SU-DHL-6 (cell line): Measurements from ENCODE around the gene DEF6.

Experiments
- H2AFZ ChIP-seq: fragments of 200-600 bp; sonication (generic); 2 replicates; pipeline ENCODE4 v1.6.1; 2014; ENCODE audit warnings: low read depth, mild to moderate bottlenecking, moderate library complexity, mixed read lengths, antibody characterized with exemption, low read length; ENCODE audit not compliant: severe bottlenecking
- H3F3A ChIP-seq: fragments of 200-600 bp; shearing (Covaris generic); 2 replicates; pipeline ENCODE4 v1.6.0; 2016; ENCODE audit warnings: antibody characterized with exemption, mild to moderate bottlenecking; ENCODE audit not compliant: insufficient read depth
- H3K27ac ChIP-seq: fragments of 200-600 bp; sonication (generic); 2 replicates; pipeline ENCODE4 v1.5.1; 2016; ENCODE audit warnings: low read depth, mild to moderate bottlenecking, low read length, moderate library complexity, mixed read lengths
- H3K27me3 ChIP-seq: fragments of 200-600 bp; sonication (generic), shearing (Covaris generic); 2 replicates; pipeline ENCODE4 v1.6.0; 2014; ENCODE audit warnings: mild to moderate bottlenecking, low read length
- H3K36me3 ChIP-seq: fragments of 200-600 bp; sonication (generic); 2 replicates; pipeline ENCODE4 v1.6.1; 2014; ENCODE audit warnings: mild to moderate bottlenecking, low read length, mixed read lengths
- H3K4me2 ChIP-seq: fragments of 300-600, 200-600 bp; shearing (Covaris generic), sonication (generic); 2 replicates; pipeline ENCODE4 v1.6.0; 2014; ENCODE audit warnings: low read length, low read depth, mild to moderate bottlenecking; ENCODE audit not compliant: poor library complexity, severe bottlenecking
- H3K4me3 ChIP-seq: fragments of 200-600 bp; sonication (generic); 2 replicates; pipeline ENCODE4 v1.5.1; 2014; ENCODE audit warnings: antibody characterized with exemption, low read length, mild to moderate bottlenecking, mixed read lengths; ENCODE audit not compliant: insufficient read depth, poor library complexity, severe bottlenecking
- H3K79me2 ChIP-seq: fragments of 200-600 bp; sonication (generic); 2 replicates; pipeline ENCODE4 v1.6.1; 2014; ENCODE audit warnings: mild to moderate bottlenecking, low read length, moderate library complexity; ENCODE audit not compliant: insufficient read depth
- H3K9ac ChIP-seq: fragments of 200-600 bp; sonication (generic); 2 replicates; pipeline ENCODE4 v1.7.0; 2014; ENCODE audit warnings: mild to moderate bottlenecking, low read length
- H3K9me2 ChIP-seq: fragments of 200-600 bp; sonication (generic); replicated peaks from 2 replicates; pipeline ENCODE4 v1.6.1; 2014; ENCODE audit warnings: low read length; ENCODE audit not compliant: insufficient read depth
- H3K9me3 ChIP-seq: fragments of 200-600 bp; sonication (generic); 2 replicates; pipeline ENCODE4 v1.6.1; 2014; ENCODE audit warnings: low read length, mixed read lengths; ENCODE audit not compliant: insufficient read depth
- H4K20me1 ChIP-seq: fragments of 200-600 bp; sonication (generic); 2 replicates; pipeline ENCODE4 v1.6.1; 2014; ENCODE audit warnings: low read depth, mild to moderate bottlenecking, antibody characterized with exemption, low read length, moderate library complexity, mixed read lengths
- CTCF ChIP-seq: fragments of 200-600 bp; sonication (generic); IDR thresholded peaks from one replicate; pipeline ENCODE4 v1.5.1; 2017; ENCODE audit warnings: antibody characterized with exemption, mild to moderate bottlenecking, low read length, moderate library complexity; ENCODE audit not compliant: insufficient read depth, poor library complexity, severe bottlenecking
- EZH2phosphoT487 ChIP-seq: fragments of 200-600 bp; sonication (generic), shearing (Covaris generic); conservative IDR thresholded peaks from 2 replicates; pipeline ENCODE4 v1.6.1; 2018; ENCODE audit warnings: mild to moderate bottlenecking, antibody characterized with exemption, low read length, moderate library complexity, mixed read lengths

DEF6 gene

GRCh38 chr6:35258858-35259193, 38.8 kb upstream of the DEF6 start:
- Histone ChIP-seq H3K27ac (0 out of 2 replicates have a peak overlapping the region, but pooled peaks have one; percentile 72), H3F3A (peaks cover 18% of the 10 kb centered on the region), H3K27me3 (no peaks in the 10 kb centered on the region), H3K4me2 (peak overlapping the region; percentile 77), H3K36me3 (no peaks in the 10 kb centered on the region), H2AFZ (peak overlapping the region; percentile 88), H4K20me1 (no peaks in the 10 kb centered on the region), H3K9me2 (no peaks in the 10 kb centered on the region), H3K79me2 (peaks cover 29% of the 10 kb centered on the region; the same call in 1 of the 2 replicates), H3K9ac (peak overlapping the region; percentile 86), H3K9me3 (no peaks in the 10 kb centered on the region), H3K4me3 (peak overlapping the region; percentile 72)
- TF ChIP-seq EZH2phosphoT487, result no peak
- peak; percentile 10 for TF ChIP-seq CTCF

- Histone ChIP-seq H2AFZ (peak within 1 kb of the TSS; percentile 88), H3K79me2 (peaks cover 34% of the 10 kb centered on the region; the same call in 1 of the 2 replicates), H3K27ac (peak within 1 kb of the TSS; percentile 72), H3K9ac (peak within 1 kb of the TSS; percentile 86), H3K9me3 (no peaks in the 10 kb centered on the region), H3K36me3 (no peaks in the 10 kb centered on the region), H3K27me3 (no peaks in the 10 kb centered on the region), H3F3A (peaks cover 18% of the 10 kb centered on the region), H3K4me2 (peak within 1 kb of the TSS; percentile 77), H4K20me1 (no peaks in the 10 kb centered on the region), H3K9me2 (no peaks in the 10 kb centered on the region), H3K4me3 (peak within 1 kb of the TSS; percentile 72)
- TF ChIP-seq EZH2phosphoT487 (no peak), CTCF (peak; percentile 4)
Measured at GRCh38 chr6:35259194-35259947, 38.2 kb upstream of the DEF6 start, which contains the start of gene ZNF76. Gene ZNF76, plus strand, starts transcription at chr6:35259735. Its CDS starts 21,417 bp downstream, at chr6:35281152.

GRCh38 chr6:35259948-35260590, 37.5 kb upstream of the DEF6 start:
- no peaks in the 10 kb centered on the region for H3K36me3 ChIP-seq
- no peaks in the 10 kb centered on the region for H4K20me1 ChIP-seq
- H3K79me2 ChIP-seq, result peaks cover 41% of the 10 kb centered on the region; the same call in 1 of the 2 replicates
- TF ChIP-seq EZH2phosphoT487, result no peak
- no peak for TF ChIP-seq CTCF
- H3K27ac ChIP-seq, result peak overlapping the region; percentile 72
- H3K4me2 ChIP-seq, result peak overlapping the region; percentile 77
- peak overlapping the region; percentile 88 for H2AFZ ChIP-seq
- H3K9me2 ChIP-seq, result no peaks in the 10 kb centered on the region
- H3K27me3 ChIP-seq, result no peaks in the 10 kb centered on the region
- peaks cover 18% of the 10 kb centered on the region for H3F3A ChIP-seq
- H3K9ac ChIP-seq, result peak overlapping the region; percentile 86
- no peaks in the 10 kb centered on the region for H3K9me3 ChIP-seq
- H3K4me3 ChIP-seq, result peak overlapping the region; percentile 72
